ENCODE data around the gene PAWR. TPM values are rescaled to one million over a fixed set of nuclear protein-coding genes. Genes with fewer than 3 reads are reported as not detected.
A peak's percentile ranks its signal among the peaks of the same experiment; 100 is the strongest.

Gene PAWR
- total and polyA plus RNA-seq, 2 of the 13 experiments (the other 11 are each of a cell fraction or from before 2014, with no cell fraction given): 29.1 to 36.1 TPM

- TF ChIP-seq ZBTB14 (CRISPR knock-in tag; IDR thresholded peaks at IDR 0.05) (no peak), BCL6 (CRISPR knock-in tag; IDR thresholded peaks at IDR 0.05) (peak; percentile 57; the same call in 1 of the 2 replicates), NFE2L1 (CRISPR knock-in tag; IDR thresholded peaks at IDR 0.05; ENCODE audit: borderline replicate concordance) (no peak), CHCHD3 (CRISPR knock-in tag; IDR thresholded peaks at IDR 0.05) (no peak), ZNF407 (CRISPR knock-in tag; IDR thresholded peaks at IDR 0.05; ENCODE audit: not compliant biosample characterization) (no peak), TIGD3 (CRISPR knock-in tag; IDR thresholded peaks at IDR 0.05; ENCODE audit: borderline replicate concordance) (no peak), USF2 (IDR thresholded peaks at IDR 0.05; ENCODE audit: low read depth, low read length) (no peak), USF2 (CRISPR knock-in tag; IDR thresholded peaks at IDR 0.05; ENCODE audit: borderline replicate concordance) (no peak), ZNF7 (CRISPR knock-in tag; IDR thresholded peaks at IDR 0.05) (no peak), MTA1 (CRISPR knock-in tag; IDR thresholded peaks at IDR 0.05; ENCODE audit: borderline replicate concordance) (no peak), MAFF (IDR thresholded peaks at IDR 0.05; ENCODE audit: low read depth, low read length) (peak; percentile 62)
Measured at GRCh38 chr12:79560225-79560889, 130.4 kb downstream of the PAWR start (continued).
